GM18498 (cell line): ENCODE measurements around the gene CCSER1.
"Not testable (repeated sequence)": the region's sequence is repeated elsewhere in the genome, so short reads cannot be mapped to it uniquely, and the experiment has no call there.

Source experiments
- ATAC-seq: cut with Tn5 transposase; IDR thresholded peaks from one replicate; pipeline ENCODE4 v1.9.1; 2021; ENCODE audit warnings: mild to moderate bottlenecking, moderate library complexity; ENCODE audit not compliant: unreplicated experiment

Gene CCSER1

DNA sequence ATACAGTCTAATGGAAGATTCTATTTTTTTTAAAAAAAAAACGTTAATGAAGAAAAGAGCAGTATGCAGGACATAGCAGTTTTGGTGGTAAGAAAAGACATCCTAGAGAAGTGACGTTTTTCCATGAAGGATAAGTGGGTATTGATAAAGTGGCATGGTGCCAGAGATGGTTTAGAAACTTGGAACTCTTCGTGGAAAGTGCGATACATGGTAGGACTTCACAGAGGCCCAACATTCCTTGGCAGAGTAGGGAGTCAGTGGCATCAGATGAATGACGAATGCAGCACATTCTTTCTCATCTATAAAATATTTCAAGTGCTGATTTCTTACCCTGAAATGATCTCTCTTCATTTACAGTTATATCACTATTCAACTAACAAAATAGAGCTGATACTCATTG lies 298.7 kb downstream of the CCSER1 start:
- ATAC-seq = no peak

- no peak for ATAC-seq
Measured at GRCh38 chr4:90438522-90438921, 311.3 kb downstream of the CCSER1 start.

DNA sequence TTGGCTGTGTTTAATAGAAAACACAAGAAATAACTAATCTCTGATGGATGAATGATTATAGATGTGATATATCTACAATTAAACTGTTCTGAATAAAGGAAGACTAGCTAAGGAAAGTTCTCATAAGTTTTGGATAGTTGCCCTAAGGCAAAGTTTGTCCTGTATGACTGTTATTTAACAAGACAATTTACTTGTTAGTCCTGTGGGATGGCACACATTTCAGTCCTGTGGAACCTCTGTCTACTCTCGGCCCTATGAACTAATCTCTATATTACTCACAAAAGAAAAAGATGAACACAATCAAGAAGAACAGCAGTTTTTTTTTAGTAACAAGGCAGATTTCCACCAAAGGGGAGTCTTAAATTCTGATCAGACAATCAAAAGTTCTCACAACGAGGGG lies 314.6 kb downstream of the CCSER1 start:
- ATAC-seq = no peak

DNA sequence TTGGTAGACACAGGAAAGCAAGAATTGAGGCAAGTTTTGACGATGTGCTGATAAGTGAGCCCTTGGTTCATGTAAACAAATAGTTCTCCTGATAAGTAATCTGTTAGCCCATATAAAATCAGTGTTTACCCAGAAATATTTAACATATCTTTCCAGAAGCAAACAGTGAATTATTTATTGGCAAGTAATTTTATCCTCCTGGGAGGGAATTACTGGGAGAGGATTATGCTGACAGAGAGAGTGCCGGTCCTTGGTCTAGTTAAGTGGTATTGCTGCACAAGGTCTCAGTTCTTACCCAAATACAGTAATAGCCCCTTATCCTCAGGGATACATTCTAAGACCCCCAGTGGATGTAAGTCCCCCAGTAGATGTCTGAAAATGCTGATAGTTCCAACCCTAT lies 315.4 kb downstream of the CCSER1 start:
- no peak for ATAC-seq

DNA sequence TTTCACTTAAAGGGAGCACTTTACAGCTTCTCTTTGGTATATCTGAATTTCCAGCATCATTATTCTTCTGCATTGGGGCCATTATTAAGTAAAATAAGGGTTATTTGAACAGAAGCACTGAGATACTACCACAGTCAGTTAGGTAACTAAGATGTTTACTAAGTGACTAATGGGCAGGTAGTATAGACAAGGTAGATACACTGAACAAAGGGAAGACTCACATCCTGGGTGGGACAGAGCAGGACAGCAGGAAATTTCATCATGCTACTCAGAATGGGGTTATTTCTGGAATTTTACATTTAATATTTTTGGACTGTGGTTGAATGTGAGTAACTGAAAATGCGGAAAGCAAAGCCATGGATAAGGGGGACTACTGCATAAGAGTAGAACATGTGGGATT lies 316.0 kb downstream of the CCSER1 start:
- no peak for ATAC-seq

- ATAC-seq = no peak
Measured at GRCh38 chr4:90444904-90445303, 317.7 kb downstream of the CCSER1 start.

DNA sequence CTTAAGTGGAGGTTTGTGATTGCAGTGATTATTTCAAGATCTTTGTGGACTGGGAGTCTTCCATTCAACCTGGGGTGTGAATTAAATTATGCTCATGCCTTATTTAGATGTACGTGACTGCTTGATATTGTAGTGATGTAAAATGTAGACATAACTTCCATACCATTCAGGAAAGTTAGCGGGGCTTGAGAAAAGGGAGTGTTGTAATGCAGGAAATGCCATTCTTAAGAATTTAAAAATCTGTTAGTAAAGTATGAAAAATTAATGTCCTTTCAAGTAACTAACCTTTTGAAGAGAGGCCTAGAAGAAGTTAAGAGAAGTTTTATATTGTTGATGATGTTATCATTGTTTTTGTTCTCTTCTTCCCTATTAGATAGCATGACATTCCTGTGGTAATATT lies 318.2 kb downstream of the CCSER1 start:
- ATAC-seq = no peak

GRCh38 chr4:90449626-90450025 lies 322.4 kb downstream of the CCSER1 start:
- ATAC-seq = no peak

GRCh38 chr4:90456891-90457290 lies 329.7 kb downstream of the CCSER1 start:
- no peak for ATAC-seq

DNA sequence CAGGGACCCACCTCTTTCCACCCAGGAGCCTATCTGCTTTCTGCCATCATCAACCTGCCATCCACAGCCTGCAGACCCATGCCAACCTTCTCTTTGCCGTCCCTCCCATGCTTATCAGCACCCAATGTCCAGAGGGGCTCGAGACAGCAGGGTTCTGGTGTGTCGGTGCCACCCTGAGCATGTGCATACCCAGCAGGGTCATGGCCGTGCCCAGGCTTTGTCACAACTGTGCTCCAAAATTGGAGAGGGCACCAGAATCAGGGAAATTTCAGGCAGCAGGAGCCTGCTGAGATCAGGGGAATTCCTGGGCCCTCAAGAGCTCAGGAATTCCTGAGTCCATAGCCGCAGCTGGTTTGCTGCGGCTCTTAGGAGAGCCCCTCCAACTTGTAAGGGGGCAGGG lies 330.6 kb downstream of the CCSER1 start:
- ATAC-seq = no peak

DNA sequence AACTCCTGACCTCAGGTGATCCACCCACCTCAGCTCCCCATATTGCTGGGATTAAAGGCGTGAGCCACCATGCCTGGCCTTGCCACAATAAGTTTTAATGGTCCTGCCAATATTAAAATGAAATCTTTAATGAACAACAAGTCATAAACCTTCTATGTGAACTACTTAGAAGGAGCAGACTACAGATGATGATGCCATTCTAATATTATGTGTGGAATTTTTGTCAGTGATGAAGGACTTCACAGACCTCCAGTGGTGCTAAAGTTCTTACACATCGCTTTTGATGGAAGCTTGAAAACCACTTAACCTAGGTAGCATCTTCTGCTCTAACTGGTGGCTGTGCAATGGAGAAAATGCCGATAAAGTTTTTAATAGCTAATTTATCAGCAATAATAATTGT lies 331.4 kb downstream of the CCSER1 start:
- no peak for ATAC-seq

GRCh38 chr4:90474484-90474883 lies 347.3 kb downstream of the CCSER1 start:
- ATAC-seq = no peak

GRCh38 chr4:90476019-90476418 lies 348.8 kb downstream of the CCSER1 start:
- ATAC-seq = no peak

GRCh38 chr4:90476586-90476985 lies 349.4 kb downstream of the CCSER1 start:
- ATAC-seq = no peak

DNA sequence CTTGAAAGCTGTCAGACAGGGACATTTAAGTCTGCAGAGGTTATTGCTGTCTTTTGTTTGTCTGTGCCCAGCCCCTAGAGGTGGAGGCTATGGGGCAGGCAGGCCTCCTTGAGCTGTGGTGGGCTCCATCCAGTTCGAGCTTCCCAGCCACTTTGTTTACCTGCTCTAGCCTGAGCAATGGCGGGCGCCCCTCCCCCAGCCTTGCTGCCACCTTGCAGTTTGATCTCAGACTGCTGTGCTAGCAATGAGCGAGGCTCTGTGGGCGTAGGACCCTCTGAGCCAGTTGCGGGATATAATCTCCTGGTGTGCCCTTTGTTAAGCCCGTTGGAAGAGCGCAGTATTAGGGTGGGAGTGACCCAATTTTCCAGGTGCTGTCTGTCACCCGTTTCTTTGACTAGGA lies 357.7 kb downstream of the CCSER1 start:
- not testable (repeated sequence) for ATAC-seq

DNA sequence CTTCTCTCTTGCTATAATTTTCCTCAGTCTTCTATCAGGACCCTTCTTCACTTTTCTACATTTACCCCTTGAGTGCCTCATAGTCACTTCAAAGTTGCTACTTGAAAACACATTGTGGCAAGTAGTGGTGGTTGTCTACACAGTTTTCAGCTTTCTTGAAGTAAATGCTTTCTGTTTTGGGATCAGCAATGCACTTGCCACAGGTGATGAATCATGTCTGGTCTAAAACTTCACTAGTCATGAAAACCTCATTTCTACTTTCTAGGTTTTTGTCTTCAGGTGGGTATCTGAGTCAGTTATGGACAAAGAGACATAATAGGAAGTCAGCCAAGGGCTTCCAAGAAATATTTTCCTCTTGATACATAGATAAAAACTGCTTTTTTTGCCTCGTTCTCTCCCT lies 359.2 kb downstream of the CCSER1 start:
- no peak for ATAC-seq

- no peak for ATAC-seq
Measured at GRCh38 chr4:90495211-90495610, 368.0 kb downstream of the CCSER1 start.

- no peak for ATAC-seq
Measured at GRCh38 chr4:90495936-90496335, 368.7 kb downstream of the CCSER1 start.

DNA sequence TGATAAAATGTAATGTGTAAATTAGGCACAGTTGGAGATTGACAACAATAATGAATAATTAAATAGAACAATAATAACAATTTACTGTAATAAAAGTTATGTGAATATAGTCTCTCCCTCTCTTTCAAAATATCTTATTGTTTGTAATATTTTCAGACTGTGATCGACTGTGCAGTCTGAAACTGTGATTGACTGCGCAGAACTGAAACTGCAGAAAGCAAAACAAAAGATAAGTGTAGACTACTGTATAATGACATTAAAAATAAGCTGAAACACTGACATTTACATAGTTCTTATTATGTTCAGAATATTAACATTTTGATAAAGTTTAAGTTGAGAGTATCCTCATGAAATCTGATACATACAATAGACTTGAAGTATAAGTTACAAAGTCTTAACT lies 371.0 kb downstream of the CCSER1 start:
- no peak for ATAC-seq

DNA sequence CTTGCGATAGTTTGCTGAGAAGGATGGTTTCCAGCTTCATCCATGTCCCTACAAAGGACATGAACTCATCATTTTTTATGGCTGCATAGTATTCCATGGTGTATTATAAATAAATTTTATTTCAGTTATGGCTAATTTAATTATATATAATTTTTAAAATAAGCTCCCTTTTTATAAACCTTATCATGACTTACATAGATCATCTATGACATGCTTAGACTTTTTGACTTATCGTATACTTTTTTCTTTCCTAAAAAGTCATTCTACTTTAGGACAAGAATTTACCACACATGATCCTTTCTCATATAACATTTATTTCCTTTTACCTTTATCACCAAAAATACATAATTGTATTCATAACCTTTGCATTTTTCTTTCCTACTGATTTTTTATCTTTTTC lies 376.5 kb downstream of the CCSER1 start:
- ATAC-seq = no peak

- no peak for ATAC-seq
Measured at GRCh38 chr4:90515191-90515590, 388.0 kb downstream of the CCSER1 start.

DNA sequence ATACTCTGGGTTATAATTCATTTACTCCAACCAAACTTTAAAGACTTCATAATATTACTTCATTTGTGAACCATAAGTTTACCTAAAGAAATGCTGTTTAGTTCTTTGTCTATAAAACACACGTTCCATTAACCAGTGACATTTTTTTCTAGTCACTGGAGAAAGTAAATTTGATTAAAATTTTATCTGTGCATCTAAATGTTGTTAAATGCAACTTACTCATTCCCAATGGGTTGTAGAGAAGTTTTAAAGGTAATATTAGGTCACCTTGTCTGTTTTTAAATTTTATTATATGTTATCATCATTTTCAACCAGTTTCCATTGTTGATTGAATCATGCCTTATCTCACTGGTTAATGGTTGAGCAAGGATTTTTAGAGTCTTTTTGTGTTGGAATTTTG lies 401.4 kb downstream of the CCSER1 start:
- no peak for ATAC-seq

DNA sequence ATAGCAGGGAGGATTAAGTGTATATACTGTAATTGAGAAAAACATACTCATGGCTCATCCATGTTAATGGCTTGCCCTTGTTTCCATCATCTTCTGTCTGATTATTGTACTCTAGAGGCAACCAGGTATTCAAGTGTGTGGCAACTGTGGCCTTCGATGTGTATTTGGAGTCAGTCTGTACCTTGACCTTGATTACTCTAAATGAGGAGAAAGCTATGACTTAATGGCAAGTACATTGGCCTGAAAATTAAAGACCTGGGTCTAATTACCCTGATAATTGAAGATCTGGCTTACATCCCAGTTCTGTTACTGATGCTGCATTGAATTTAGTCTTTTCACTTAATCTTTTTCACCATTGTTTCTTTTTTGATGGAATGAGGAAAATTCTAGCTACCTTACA lies 409.2 kb downstream of the CCSER1 start:
- no peak for ATAC-seq

DNA sequence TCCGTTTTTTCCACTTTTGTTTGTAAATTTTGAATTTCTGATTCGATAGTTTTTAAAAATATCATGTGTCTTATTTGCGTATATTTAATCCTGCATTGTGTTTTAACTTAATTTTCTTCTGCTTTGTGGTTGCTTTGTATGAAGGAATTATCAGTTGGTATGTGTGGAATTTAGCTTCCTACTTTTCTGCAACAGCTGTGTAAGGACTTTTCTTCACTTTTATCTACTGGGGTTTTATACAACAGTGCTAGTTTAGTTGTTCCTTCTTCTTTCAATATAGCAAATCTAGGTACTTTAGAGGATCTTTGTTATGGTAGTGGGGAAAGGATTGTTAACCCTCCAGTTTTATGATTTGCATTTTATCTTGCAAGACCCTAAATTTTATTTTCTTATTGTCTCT lies 410.3 kb downstream of the CCSER1 start:
- no peak for ATAC-seq
